OCI-LY7 (cell line): ENCODE results near the gene TMEM169. TPM values are rescaled to one million over a fixed set of nuclear protein-coding genes. Genes with fewer than 3 reads are reported as not detected.
"Not testable (repeated sequence)": the region's sequence is repeated elsewhere in the genome, so short reads cannot be mapped to it uniquely, and the experiment has no call there.

Source experiments
- BruUV-seq: library from RNA; stranded (reverse); fragments of 400-500 nt; replicated peaks from 2 replicates; lab custom pipeline; 2021; lab: Mats Ljungman, UMichigan
- CTCF ChIA-PET: fragments of 300-600 bp; sonication (Branson Sonifier 250); formaldehyde crosslinking; loops from one replicate; lab custom pipeline; 2022; ENCODE audit warnings: antibody characterized with exemption; ENCODE audit not compliant: unreplicated experiment; lab: Charles Lee
- POLR2A ChIA-PET: fragments of 300-600 bp; sonication (Branson Sonifier 250); formaldehyde crosslinking; loops from one replicate; lab custom pipeline; 2022; ENCODE audit warnings: antibody characterized with exemption; lab: Charles Lee
- DNase-seq: peaks from one replicate; pipeline ENCODE4 v3.0.0-alpha.2; 2015; ENCODE audit warnings: low spot score
- H2AFZ ChIP-seq: fragments of 200-600 bp; sonication (generic), shearing (Covaris generic); 2 replicates; pipeline ENCODE4 v1.6.1; 2014; ENCODE audit warnings: mild to moderate bottlenecking, antibody characterized with exemption, low read length, moderate library complexity
- H3K27ac ChIP-seq: fragments of 200-600 bp; sonication (generic); 2 replicates; pipeline ENCODE4 v1.5.1; 2014; ENCODE audit warnings: mixed run types, low read depth, mild to moderate bottlenecking, moderate library complexity, low read length, inconsistent platforms; ENCODE audit not compliant: poor library complexity, severe bottlenecking
- H3K36me3 ChIP-seq: fragments of 200-600 bp; sonication (generic); 2 replicates; pipeline ENCODE4 v1.6.1; 2014; ENCODE audit warnings: mild to moderate bottlenecking, antibody characterized with exemption, low read length, moderate library complexity, mixed read lengths; ENCODE audit not compliant: insufficient read depth
- H3K4me1 ChIP-seq: fragments of 200-600 bp; sonication (generic); 2 replicates; pipeline ENCODE4 v1.5.1; 2014; ENCODE audit warnings: mild to moderate bottlenecking, low read length; ENCODE audit not compliant: insufficient read depth, poor library complexity, severe bottlenecking
- H3K4me2 ChIP-seq: fragments of 200-600 bp; sonication (generic); 2 replicates; pipeline ENCODE4 v1.6.1; 2014; ENCODE audit warnings: mild to moderate bottlenecking, low read length
- H3K4me3 ChIP-seq: fragments of 200-600 bp; sonication (generic); 2 replicates; pipeline ENCODE4 v1.5.1; 2014; ENCODE audit warnings: mild to moderate bottlenecking, low read depth, low read length; ENCODE audit not compliant: poor library complexity, severe bottlenecking
- H3K79me2 ChIP-seq: fragments of 200-600 bp; sonication (generic); 2 replicates; pipeline ENCODE4 v1.6.1; 2016; ENCODE audit warnings: low read depth, mild to moderate bottlenecking, low read length, moderate library complexity, mixed read lengths; ENCODE audit not compliant: insufficient read depth
- H3K9me2 ChIP-seq: fragments of 200-600 bp; sonication (generic); 2 replicates; pipeline ENCODE4 v1.6.1; 2016; ENCODE audit warnings: mild to moderate bottlenecking, low read length, mixed read lengths; ENCODE audit not compliant: insufficient read depth
- H3K9me3 ChIP-seq: fragments of 200-600 bp; sonication (generic); 2 replicates; pipeline ENCODE4 v1.6.1; 2014; ENCODE audit warnings: mild to moderate bottlenecking, mixed run types, low read length, mixed read lengths
- H4K20me1 ChIP-seq: fragments of 200-600 bp; sonication (generic); 2 replicates; pipeline ENCODE4 v1.6.1; 2014; ENCODE audit warnings: mild to moderate bottlenecking, antibody characterized with exemption, low read length, moderate library complexity, mixed read lengths; ENCODE audit not compliant: insufficient read depth
- EZH2phosphoT487 ChIP-seq: fragments of 200-600 bp; sonication (generic); IDR thresholded peaks from 2 replicates; pipeline ENCODE4 v1.6.1; 2018; ENCODE audit warnings: low read depth, borderline replicate concordance, mild to moderate bottlenecking, mixed run types, antibody characterized with exemption, low read length, moderate library complexity, mixed read lengths
- intact Hi-C: fragments of 100-400 bp; cut with micrococcal nuclease; formaldehyde crosslinking; loops from one replicate; pipeline ENCODE4 v1.10.0; 2022; ENCODE audit not compliant: unreplicated experiment
- total RNA-seq, 2 experiments: library from RNA; depleted of rRNA in 1 of 2; stranded (reverse); fragments of >200 nt in 1 of 2; shearing (Covaris generic) in 1 of 2; gene quantifications; 2 replicates each; pipeline ENCODE4 v1.2.3, GENCODE V29; 2014 to 2022
- TF ChIP-seq, protein P1 (sequence below): fragments of 200-600 bp; sonication (generic); conservative IDR thresholded peaks from 2 replicates; pipeline ENCODE4 v1.5.1; 2014; ENCODE audit warnings: mild to moderate bottlenecking, antibody characterized with exemption, low read length, moderate library complexity, mixed read lengths

Gene TMEM169
- total RNA-seq, 2 experiments from 2014 or later: 0.09 to 0.42 TPM

DNA sequence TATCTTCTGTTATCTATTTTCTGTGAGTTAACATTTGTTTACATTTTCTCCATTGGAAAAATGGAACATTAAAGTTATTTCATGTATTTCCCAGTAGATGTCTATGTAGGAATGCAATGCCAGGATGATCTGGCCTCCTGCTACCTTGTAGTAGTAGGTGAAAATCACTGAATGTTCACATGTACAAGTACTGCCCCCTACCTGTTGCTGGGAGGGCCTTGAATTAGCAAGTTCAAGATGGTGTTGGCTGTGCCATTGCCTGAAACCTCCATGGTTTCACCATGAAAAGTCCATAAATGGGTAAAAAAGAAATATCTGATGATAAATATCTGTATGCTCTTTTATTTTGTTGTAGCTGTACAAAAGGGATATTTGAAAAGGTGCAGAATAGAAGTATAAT lies 58.2 kb downstream of the TMEM169 start:
- H3K9me2 ChIP-seq: no peaks in the 10 kb centered on the region
- H3K36me3 ChIP-seq: peaks cover 98% of the 10 kb centered on the region
- no peak overlapping the region for H3K4me3 ChIP-seq
- H3K27ac ChIP-seq: no peak overlapping the region
- TF ChIP-seq, protein P1, sequence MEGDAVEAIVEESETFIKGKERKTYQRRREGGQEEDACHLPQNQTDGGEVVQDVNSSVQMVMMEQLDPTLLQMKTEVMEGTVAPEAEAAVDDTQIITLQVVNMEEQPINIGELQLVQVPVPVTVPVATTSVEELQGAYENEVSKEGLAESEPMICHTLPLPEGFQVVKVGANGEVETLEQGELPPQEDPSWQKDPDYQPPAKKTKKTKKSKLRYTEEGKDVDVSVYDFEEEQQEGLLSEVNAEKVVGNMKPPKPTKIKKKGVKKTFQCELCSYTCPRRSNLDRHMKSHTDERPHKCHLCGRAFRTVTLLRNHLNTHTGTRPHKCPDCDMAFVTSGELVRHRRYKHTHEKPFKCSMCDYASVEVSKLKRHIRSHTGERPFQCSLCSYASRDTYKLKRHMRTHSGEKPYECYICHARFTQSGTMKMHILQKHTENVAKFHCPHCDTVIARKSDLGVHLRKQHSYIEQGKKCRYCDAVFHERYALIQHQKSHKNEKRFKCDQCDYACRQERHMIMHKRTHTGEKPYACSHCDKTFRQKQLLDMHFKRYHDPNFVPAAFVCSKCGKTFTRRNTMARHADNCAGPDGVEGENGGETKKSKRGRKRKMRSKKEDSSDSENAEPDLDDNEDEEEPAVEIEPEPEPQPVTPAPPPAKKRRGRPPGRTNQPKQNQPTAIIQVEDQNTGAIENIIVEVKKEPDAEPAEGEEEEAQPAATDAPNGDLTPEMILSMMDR: peak; percentile 74
- TF ChIP-seq EZH2phosphoT487: no peak
- peak; percentile 12 for DNase-seq
- no peak overlapping the region for H2AFZ ChIP-seq
- peaks cover 20% of the 10 kb centered on the region for H4K20me1 ChIP-seq
- no peak overlapping the region for H3K4me2 ChIP-seq
- H3K4me1 ChIP-seq: no peaks in the 10 kb centered on the region
- intact Hi-C loops: no loop called here
- CTCF ChIA-PET: no interaction called here
- H3K9me3 ChIP-seq: no peaks in the 10 kb centered on the region
- BruUV-seq: no TSS peak
- POLR2A ChIA-PET: interaction anchor here (1.0 to 2.3 kb wide), 4 partner anchors 9 to 30 kb away, joined by 3 to 8 read pairs (median 4); no protein-coding TSS in a partner anchor
- no peaks in the 10 kb centered on the region for H3K79me2 ChIP-seq

- H3K4me3 ChIP-seq, H3K9me3 ChIP-seq, CTCF ChIA-PET, H3K4me1 ChIP-seq, DNase-seq, H3K9me2 ChIP-seq, H3K27ac ChIP-seq, H3K4me2 ChIP-seq, H3K79me2 ChIP-seq, H2AFZ ChIP-seq, BruUV-seq, intact Hi-C loops: not testable (repeated sequence)
- POLR2A ChIA-PET: interaction anchor here (0.6 to 2.3 kb wide), 15 partner anchors 8 to 302 kb away, joined by 3 to 8 read pairs (median 4); no protein-coding TSS in a partner anchor
- peaks cover 100% of the 10 kb centered on the region for H3K36me3 ChIP-seq
- peaks cover 23% of the 10 kb centered on the region for H4K20me1 ChIP-seq
Observed at GRCh38 chr2:216141516-216141915, 59.8 kb downstream of the TMEM169 start.

DNA sequence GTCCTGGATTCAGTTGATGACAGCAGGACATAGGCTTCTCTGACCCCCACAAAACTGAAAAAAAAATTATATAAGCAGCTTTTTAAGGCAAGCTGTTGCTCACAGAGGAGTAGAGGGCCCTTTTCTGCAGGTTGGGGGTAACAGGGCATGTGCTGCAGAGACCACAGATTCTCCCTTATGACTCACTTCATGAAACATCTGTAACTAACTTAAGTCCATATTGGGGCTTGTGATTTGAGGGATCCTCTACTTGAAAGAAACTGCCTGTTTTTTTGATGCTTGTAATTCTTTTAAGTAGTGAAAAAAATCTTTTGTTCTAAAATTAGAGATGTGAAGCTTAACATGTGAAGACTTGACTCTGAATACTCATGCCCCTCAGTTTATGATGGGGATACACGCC lies 60.8 kb downstream of the TMEM169 start:
- ChIA-PET POLR2A (interaction anchor here (0.7 to 1.6 kb wide), 6 partner anchors 9 to 30 kb away, joined by 3 to 8 read pairs (median 4); no protein-coding TSS in a partner anchor), CTCF (no interaction called here)
- Histone ChIP-seq H3K4me3 (no peak overlapping the region), H3K36me3 (peaks cover 100% of the 10 kb centered on the region), H3K9me3 (no peaks in the 10 kb centered on the region), H3K27ac (no peak overlapping the region), H2AFZ (no peak overlapping the region), H3K9me2 (no peaks in the 10 kb centered on the region), H3K79me2 (no peaks in the 10 kb centered on the region), H3K4me2 (no peak overlapping the region), H4K20me1 (peaks cover 23% of the 10 kb centered on the region), H3K4me1 (no peaks in the 10 kb centered on the region)
- TF ChIP-seq EZH2phosphoT487: no peak
- TF ChIP-seq, protein P1: no peak
- intact Hi-C loops: loop anchor here (2.0 kb wide), 1 partner anchor 20 kb away; no protein-coding TSS in a partner anchor
- BruUV-seq: TSS peak; percentile 16
- no peak for DNase-seq
